Measurements from ENCODE around the gene STK36. TPM values are rescaled to one million over a fixed set of nuclear protein-coding genes. Genes with fewer than 3 reads are reported as not detected.

Gene STK36
- 34.1 TPM for total RNA-seq

GRCh38 chr2:218671654-218672566, at the start of gene STK36, which contains the start of gene RNF25:
TSS of gene STK36 (plus strand) at chr2:218672086. CDS start at chr2:218672830, 744 bp downstream.
TSS of gene RNF25 (minus strand) at chr2:218672002. CDS start at chr2:218671970, 32 bp downstream.

GRCh38 chr2:218659258-218659987, 12.5 kb upstream of the STK36 start, which contains the start of the genes BCS1L and ZNF142:
TSS of gene BCS1L (plus strand) at chr2:218659683. CDS start at chr2:218660988, 1,305 bp downstream.
TSS of gene ZNF142 (minus strand) at chr2:218659623. CDS start at chr2:218656429, 3,194 bp downstream.

GRCh38 chr2:218710687-218711549, 39.0 kb downstream of the STK36 start, which contains the start of gene TTLL4:
TSS of gene TTLL4 (plus strand) at chr2:218710835. CDS start at chr2:218737677, 26,842 bp downstream.

Other genes starting within 250 kb of the STK36 start
- gene USP37, start 103.7 kb upstream of the STK36 start, total RNA-seq, result 31.6 TPM
- gene CNOT9, start 103.2 kb upstream of the STK36 start, total RNA-seq, result 39.4 TPM
- 1.4 TPM for gene PLCD4, start 64.2 kb upstream of the STK36 start, total RNA-seq
- gene ZNF142, start 12.5 kb upstream of the STK36 start, total RNA-seq, result 15.5 TPM
- gene BCS1L, start 12.4 kb upstream of the STK36 start, total RNA-seq, result 26.5 TPM
- gene RNF25, start 84 bp upstream of the STK36 start, total RNA-seq, result 27.9 TPM
- 17.5 TPM for gene TTLL4, start 38.7 kb downstream of the STK36 start, total RNA-seq
- 5.8 TPM for gene CYP27A1, start 110.1 kb downstream of the STK36 start, total RNA-seq
- gene PRKAG3, start 159.7 kb downstream of the STK36 start, total RNA-seq, result not detected
- 0.23 TPM for gene WNT6, start 187.7 kb downstream of the STK36 start, total RNA-seq
- gene WNT10A, start 208.8 kb downstream of the STK36 start, total RNA-seq, result 0.46 TPM

Data from diencephalon (tissue), 1 donor.